Osteoblast (primary cell): ENCODE results near the gene RNF125. TPM values are rescaled to one million over a fixed set of nuclear protein-coding genes. Genes with fewer than 3 reads are reported as not detected.
"Not testable (repeated sequence)": the region's sequence is repeated elsewhere in the genome, so short reads cannot be mapped to it uniquely, and the experiment has no call there.

Experiments
- DNase-seq: peaks from one replicate; pipeline ENCODE4 v3.0.0; 2011; ENCODE audit warnings: low spot score, mixed read lengths; ENCODE audit not compliant: insufficient read length; ENCODE audit errors: missing footprints
- H2AFZ ChIP-seq: 2 replicates; pipeline ENCODE4 v1.6.0; 2011; ENCODE audit warnings: mild to moderate bottlenecking, low read length
- H3K27ac ChIP-seq: 2 replicates; pipeline ENCODE4 v1.5.1; 2011; ENCODE audit warnings: mild to moderate bottlenecking, low read depth, low read length, moderate library complexity
- H3K27me3 ChIP-seq: 2 replicates; pipeline ENCODE4 v1.6.0; 2012; ENCODE audit warnings: mild to moderate bottlenecking, control low read depth, inconsistent platforms, low read length, moderate library complexity; ENCODE audit not compliant: insufficient read depth
- H3K36me3 ChIP-seq: 2 replicates; pipeline ENCODE4 v1.5.1; 2011; ENCODE audit warnings: mild to moderate bottlenecking, low read length, control low read depth, moderate library complexity; ENCODE audit not compliant: insufficient read depth
- H3K4me1 ChIP-seq: 2 replicates; pipeline ENCODE4 v1.5.1; 2011; ENCODE audit warnings: mild to moderate bottlenecking, low read length, control low read depth, moderate library complexity; ENCODE audit not compliant: insufficient read depth
- H3K4me2 ChIP-seq: 2 replicates; pipeline ENCODE4 v1.6.0; 2011; ENCODE audit warnings: mild to moderate bottlenecking, low read length; ENCODE audit not compliant: insufficient read depth
- H3K4me3 ChIP-seq: fragments of 200-600 bp; sonication (generic); 3 replicates; pipeline ENCODE4 v1.5.1; 2012; ENCODE audit warnings: mild to moderate bottlenecking, low read length, inconsistent platforms; ENCODE audit not compliant: insufficient read depth
- H3K79me2 ChIP-seq: 2 replicates; pipeline ENCODE4 v1.6.0; 2012; ENCODE audit warnings: mild to moderate bottlenecking, low read length, control low read depth, inconsistent platforms; ENCODE audit not compliant: insufficient read depth
- H3K9me3 ChIP-seq: 2 replicates; pipeline ENCODE4 v1.5.1; 2011; ENCODE audit warnings: low read depth, low read length, control low read depth
- H4K20me1 ChIP-seq: 2 replicates; pipeline ENCODE4 v1.6.0; 2012; ENCODE audit warnings: mild to moderate bottlenecking, low read length, control low read depth; ENCODE audit not compliant: insufficient read depth
- total RNA-seq: library from RNA; depleted of rRNA; stranded (reverse); fragments of >200 nt; gene quantifications from 2 replicates; pipeline ENCODE4 v1.2.3, GENCODE V29; 2012
- TF ChIP-seq, protein P1 (sequence below): IDR thresholded peaks from 2 replicates; pipeline ENCODE4 v1.5.1; 2011; ENCODE audit warnings: mild to moderate bottlenecking, low read depth, low read length, moderate library complexity; ENCODE audit errors: extremely low read depth

Gene RNF125
- total RNA-seq, 1 donor = under 0.01 TPM

DNA sequence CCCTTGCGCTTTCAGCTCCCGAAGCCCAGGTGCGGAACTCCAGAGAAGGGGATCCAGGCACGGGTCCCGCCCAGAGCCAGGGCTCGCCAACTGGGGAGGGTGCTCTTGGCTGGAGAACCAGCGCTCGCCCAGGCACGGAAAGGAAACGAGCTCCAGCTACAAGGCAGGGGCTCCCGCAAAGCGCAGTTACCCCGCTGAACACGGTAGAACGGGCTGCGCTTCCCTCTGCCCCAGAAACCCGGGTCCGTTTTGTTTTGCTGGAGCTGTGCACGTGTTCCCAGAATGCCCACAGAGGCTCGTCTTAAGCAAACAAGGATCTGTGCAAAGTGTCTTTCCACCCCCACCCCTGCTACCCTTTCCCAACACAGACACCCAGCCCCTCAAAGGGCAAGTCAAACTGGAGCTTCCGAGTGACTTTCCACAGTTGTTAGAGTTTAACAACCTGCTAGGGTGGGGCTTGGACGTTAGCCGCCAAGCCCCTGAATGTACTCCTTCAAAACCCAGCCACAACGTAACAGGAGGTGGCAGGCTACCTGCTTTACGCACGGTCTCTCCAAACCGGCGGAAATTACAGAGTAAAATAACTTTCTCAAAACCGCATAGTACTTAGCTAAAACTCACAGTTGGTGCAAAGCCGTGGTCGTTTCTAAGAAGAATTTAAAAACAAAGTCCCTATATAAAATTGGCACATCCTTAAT is 775 bp downstream of the RNF125 start:
- Histone ChIP-seq H3K27ac (no peak overlapping the region), H3K27me3 (peaks cover 12% of the 10 kb centered on the region), H3K9me3 (no peaks in the 10 kb centered on the region), H2AFZ (peak overlapping the region; percentile 82), H3K4me2 (peak overlapping the region; percentile 81), H4K20me1 (no peaks in the 10 kb centered on the region), H3K36me3 (no peaks in the 10 kb centered on the region), H3K4me3 (peak overlapping the region; percentile 70), H3K79me2 (no peaks in the 10 kb centered on the region), H3K4me1 (peaks cover 14% of the 10 kb centered on the region)
- TF ChIP-seq, protein P1, sequence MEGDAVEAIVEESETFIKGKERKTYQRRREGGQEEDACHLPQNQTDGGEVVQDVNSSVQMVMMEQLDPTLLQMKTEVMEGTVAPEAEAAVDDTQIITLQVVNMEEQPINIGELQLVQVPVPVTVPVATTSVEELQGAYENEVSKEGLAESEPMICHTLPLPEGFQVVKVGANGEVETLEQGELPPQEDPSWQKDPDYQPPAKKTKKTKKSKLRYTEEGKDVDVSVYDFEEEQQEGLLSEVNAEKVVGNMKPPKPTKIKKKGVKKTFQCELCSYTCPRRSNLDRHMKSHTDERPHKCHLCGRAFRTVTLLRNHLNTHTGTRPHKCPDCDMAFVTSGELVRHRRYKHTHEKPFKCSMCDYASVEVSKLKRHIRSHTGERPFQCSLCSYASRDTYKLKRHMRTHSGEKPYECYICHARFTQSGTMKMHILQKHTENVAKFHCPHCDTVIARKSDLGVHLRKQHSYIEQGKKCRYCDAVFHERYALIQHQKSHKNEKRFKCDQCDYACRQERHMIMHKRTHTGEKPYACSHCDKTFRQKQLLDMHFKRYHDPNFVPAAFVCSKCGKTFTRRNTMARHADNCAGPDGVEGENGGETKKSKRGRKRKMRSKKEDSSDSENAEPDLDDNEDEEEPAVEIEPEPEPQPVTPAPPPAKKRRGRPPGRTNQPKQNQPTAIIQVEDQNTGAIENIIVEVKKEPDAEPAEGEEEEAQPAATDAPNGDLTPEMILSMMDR = no peak
- DNase-seq = peak; percentile 62

DNA sequence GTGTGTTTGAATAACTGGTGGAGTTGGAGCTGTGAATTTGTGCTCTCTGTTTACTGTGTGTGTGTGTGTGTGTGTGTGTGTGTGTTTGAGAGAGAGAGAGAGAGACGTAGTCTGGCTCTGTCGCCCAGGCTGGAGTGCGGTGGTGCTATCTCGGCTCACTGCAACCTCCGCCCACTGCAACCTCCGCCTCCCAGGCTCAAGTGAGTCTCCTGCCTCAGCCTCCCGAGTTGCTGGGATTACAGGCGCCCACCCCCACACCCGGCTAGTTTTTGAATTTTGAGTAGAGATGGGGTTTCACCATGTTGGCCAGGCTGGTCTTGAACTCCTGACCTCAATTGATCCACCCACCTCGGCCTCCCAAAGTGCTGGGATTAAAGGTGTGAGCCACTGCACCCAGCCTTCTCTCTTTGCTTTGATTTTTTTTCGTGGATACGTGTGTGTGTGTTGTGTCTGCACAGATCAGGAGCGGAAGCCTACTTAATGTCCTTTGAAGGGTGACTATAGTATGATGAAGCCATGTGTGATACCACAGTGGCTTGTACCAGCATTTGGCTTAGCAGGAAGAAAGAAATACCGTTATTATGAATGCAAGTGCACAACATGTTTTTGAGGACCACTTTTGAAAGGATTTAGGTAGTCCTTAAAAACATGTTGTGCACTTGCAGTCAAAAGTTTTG is 1.5 kb downstream of the RNF125 start:
- H2AFZ ChIP-seq, H3K4me3 ChIP-seq: not testable (repeated sequence)

GRCh38 chr18:32021756-32022564 is 3.3 kb downstream of the RNF125 start:
- Histone ChIP-seq H3K27me3 (peaks cover 12% of the 10 kb centered on the region), H3K79me2 (no peaks in the 10 kb centered on the region), H3K9me3 (no peaks in the 10 kb centered on the region), H2AFZ (no peak overlapping the region), H3K27ac (no peak overlapping the region), H4K20me1 (no peaks in the 10 kb centered on the region), H3K4me3 (no peak overlapping the region), H3K4me1 (peaks cover 14% of the 10 kb centered on the region), H3K4me2 (no peak overlapping the region), H3K36me3 (no peaks in the 10 kb centered on the region)
- peak; percentile 25 for DNase-seq
- TF ChIP-seq, protein P1 = no peak

More for the DNA sequence above, 1.5 kb downstream of the RNF125 start:
- peak; percentile 65 for DNase-seq
- not testable (repeated sequence) for H3K36me3 ChIP-seq, H3K9me3 ChIP-seq, H3K27ac ChIP-seq, H3K4me2 ChIP-seq, H3K79me2 ChIP-seq, H4K20me1 ChIP-seq
- peaks cover 14% of the 10 kb centered on the region for H3K4me1 ChIP-seq
- H3K27me3 ChIP-seq = peaks cover 12% of the 10 kb centered on the region

- Histone ChIP-seq H2AFZ (no peak overlapping the region), H3K4me3 (no peak overlapping the region), H3K4me1 (no peaks in the 10 kb centered on the region), H3K27ac (no peak overlapping the region), H3K9me3 (no peaks in the 10 kb centered on the region), H4K20me1 (no peaks in the 10 kb centered on the region), H3K27me3 (peaks cover 3% of the 10 kb centered on the region), H3K4me2 (no peak overlapping the region), H3K36me3 (no peaks in the 10 kb centered on the region), H3K79me2 (no peaks in the 10 kb centered on the region)
- peak; percentile 13 for DNase-seq
- TF ChIP-seq, protein P1 = no peak
Measured at GRCh38 chr18:32025744-32026143, 7.1 kb downstream of the RNF125 start.
